HG02885 (cell line): ENCODE measurements around the gene COL26A1.
"Not testable (repeated sequence)": the region's sequence is repeated elsewhere in the genome, so short reads cannot be mapped to it uniquely, and the experiment has no call there.

Experiments
- ATAC-seq: cut with Tn5 transposase; IDR thresholded peaks from one replicate; pipeline ENCODE4 v1.9.1; 2021; ENCODE audit warnings: mild to moderate bottlenecking; ENCODE audit not compliant: unreplicated experiment, poor library complexity

COL26A1 gene

GRCh38 chr7:101560021-101560420, 197.3 kb downstream of the COL26A1 start:
- not testable (repeated sequence) for ATAC-seq

GRCh38 chr7:101560856-101561255, 198.2 kb downstream of the COL26A1 start:
- ATAC-seq: no peak

DNA sequence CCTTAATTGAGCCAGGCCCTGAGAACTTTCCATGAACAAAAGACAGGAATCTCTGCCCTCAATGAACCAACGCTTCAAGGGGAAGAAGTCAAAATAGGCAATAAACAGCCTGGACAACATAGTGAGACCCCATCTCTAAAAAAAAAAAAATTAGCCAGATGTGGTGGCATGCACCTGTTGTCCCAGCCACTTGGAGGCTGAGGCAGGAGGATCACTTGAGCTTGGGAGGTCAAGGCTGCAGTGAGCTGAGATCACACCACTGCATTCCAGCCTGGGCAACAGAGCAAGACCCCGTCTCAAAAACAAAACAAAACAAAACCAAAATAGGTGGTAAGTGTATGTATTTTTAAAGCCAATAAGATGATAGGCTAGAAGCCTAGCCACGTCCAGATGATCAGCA, 198.6 kb downstream of the COL26A1 start:
- ATAC-seq: not testable (repeated sequence)

DNA sequence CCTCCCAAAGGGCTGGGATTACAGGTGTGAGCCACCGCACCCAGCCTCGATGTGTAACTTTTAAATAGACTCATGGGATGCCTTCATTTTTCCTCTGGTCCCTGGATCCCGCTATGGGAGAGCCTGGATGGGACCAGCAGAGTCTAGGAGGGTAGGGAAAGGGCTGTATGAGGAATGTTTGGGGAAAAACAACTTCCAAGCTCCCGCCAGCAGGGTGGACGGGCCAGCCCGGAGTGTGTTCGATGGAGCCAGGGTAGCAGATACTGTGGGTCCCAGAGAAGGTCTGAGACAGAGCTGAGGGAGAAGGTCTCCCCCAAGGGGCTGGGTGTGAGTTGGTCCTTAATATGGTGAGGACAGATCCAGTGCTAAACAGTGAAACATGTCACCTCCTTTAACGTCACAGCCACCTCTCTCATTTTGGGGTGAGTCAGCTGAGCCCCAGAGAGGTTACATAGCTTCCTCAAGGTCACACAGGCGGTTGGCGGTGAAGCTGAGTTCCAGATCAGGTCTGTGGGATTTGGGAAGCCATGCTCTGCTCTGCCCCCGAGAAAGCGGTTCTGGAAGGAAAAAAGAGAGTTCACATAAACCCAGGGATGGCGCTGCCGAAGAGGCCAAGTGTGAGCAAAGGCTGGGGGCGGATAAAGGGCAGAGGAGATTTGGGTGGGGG, 200.0 kb downstream of the COL26A1 start:
- no peak for ATAC-seq

GRCh38 chr7:101563198-101563901, 200.7 kb downstream of the COL26A1 start:
- no peak for ATAC-seq

GRCh38 chr7:101563943-101564777, 201.5 kb downstream of the COL26A1 start:
- no peak for ATAC-seq

DNA sequence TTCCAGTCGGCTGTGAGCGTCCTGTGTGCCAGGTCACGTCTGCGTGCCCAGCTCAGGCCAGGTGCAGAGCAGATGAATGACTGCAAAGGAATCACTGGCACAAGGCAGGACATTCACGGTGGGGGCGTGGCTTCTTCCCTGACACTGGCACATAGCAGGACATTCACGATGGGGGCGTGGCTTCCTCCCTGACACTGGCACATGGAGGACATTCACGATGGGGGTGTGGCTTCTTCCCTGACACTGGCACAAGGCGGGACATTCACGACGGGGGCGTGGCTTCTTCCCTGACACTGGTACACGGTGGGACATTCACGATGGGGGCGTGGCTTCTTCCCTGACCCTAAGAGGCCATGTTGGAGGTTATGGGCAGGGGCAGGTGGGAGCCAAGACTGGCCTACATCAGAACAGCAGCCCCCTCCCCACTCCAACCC, 202.1 kb downstream of the COL26A1 start:
- ATAC-seq: no peak

GRCh38 chr7:101565601-101566209, 203.0 kb downstream of the COL26A1 start:
- no peak for ATAC-seq

GRCh38 chr7:101567230-101567629, 204.6 kb downstream of the COL26A1 start:
- no peak for ATAC-seq

- no peak for ATAC-seq
Observed at GRCh38 chr7:101572156-101572555, 209.5 kb downstream of the COL26A1 start.

GRCh38 chr7:101575168-101575567, 212.5 kb downstream of the COL26A1 start:
- ATAC-seq: no peak

GRCh38 chr7:101575721-101576120, 213.0 kb downstream of the COL26A1 start:
- ATAC-seq: no peak

DNA sequence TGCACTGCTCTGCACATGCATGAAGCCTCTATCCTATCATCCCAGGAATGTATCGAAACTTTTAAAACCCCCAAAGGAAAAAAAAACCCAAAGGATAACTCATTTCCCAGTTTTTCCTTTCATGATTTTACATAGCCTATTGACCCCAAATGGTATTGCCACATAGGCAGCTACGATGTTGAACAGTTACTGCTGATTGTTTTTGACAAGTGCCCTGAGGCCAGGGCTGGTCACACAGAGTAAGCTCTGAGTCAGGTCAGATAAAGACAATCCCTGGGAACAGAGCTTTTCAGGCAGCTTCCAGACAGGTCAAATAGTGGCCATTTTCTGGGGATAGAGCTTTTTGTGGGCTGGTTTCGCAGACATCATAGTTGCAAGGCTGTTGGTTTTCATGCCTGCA, 214.3 kb downstream of the COL26A1 start:
- ATAC-seq: no peak

DNA sequence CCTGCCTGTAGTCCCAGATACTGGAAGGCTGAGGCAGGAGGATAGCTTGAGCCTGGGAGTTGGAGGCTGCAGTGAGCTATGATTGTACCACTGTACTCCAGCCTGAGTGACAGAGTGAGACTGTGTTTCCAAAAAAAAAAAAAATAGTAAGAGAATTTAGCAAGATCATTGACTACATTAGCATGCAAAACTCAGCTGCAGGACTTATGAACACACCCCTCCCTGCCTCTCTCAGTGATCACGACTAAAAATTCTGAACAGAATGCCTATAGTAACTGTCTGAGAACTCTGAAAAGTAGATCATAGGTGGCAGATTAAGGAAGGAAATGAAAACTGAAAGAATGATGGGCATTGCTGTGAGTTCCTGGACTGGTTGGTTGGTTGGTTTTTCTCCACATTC, 215.9 kb downstream of the COL26A1 start:
- ATAC-seq: no peak

DNA sequence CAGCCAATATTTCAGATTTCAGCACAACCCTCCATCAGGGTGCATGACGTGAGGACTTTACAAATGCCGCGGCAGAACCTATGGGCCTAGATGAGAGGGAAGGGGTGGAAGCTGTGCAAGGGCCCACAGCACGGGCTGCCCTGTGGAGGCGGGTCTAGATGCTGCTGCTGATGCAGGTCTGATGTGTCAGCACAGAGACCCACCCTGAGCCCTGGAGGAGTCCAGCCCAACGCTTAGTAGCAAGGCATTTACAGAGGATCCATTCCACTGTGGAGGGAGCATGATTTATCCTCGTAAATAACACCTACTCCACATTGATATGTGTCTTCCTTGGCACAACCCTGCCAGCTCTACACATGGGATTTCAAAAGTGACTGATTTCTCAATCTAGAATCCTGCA, 217.9 kb downstream of the COL26A1 start:
- ATAC-seq: no peak

GRCh38 chr7:101581891-101582290, 219.2 kb downstream of the COL26A1 start:
- ATAC-seq: no peak

DNA sequence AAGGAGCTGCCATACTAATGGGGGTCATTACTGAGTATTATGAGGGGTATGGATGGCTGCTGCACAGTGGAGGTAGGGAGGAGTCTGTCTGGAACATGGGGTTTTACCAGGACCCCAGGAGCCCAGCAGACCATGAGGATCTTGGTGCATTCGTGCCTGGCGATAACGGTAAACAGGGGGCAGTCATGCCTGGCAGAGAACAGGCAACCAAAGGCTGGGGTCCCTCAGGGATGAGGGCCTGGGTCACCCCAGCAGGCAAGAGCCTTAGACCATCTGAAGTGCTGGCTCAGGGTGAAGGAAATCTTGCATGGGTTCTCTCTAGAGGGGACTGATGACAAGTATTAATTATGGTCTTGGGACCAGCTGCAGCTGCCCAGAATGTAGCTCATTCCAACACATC, 220.3 kb downstream of the COL26A1 start:
- ATAC-seq: no peak

- no peak for ATAC-seq
Observed at GRCh38 chr7:101586078-101586905, 223.6 kb downstream of the COL26A1 start.

- no peak for ATAC-seq
Observed at GRCh38 chr7:101586906-101587677, 224.4 kb downstream of the COL26A1 start.
